K562 (cell line): ENCODE results near the gene RBM34. TPM values are rescaled to one million over a fixed set of nuclear protein-coding genes. Genes with fewer than 3 reads are reported as not detected.

Experiments
- BACH1 ChIP-seq: fragments of 200-800 bp; sonication (Bioruptor generic); IDR thresholded peaks from 2 replicates; pipeline ENCODE4 v1.6.1; 2016; ENCODE audit warnings: missing genetic modification characterization, missing compliant biosample characterization
- CCAR2 ChIP-seq: fragments of 200-400 bp; formaldehyde crosslinking; IDR thresholded peaks from 2 replicates; pipeline ENCODE4 v1.6.1; 2017; ENCODE audit warnings: mild to moderate bottlenecking, low read depth, low read length
- DACH1 ChIP-seq: fragments of 450-650 bp; IDR thresholded peaks from 2 replicates; pipeline ENCODE4 v1.6.1; 2018; ENCODE audit not compliant: partially characterized antibody
- FOXP1 ChIP-seq: sonication (generic); formaldehyde crosslinking; IDR thresholded peaks from 2 replicates; pipeline ENCODE4 v1.8.0; 2022; ENCODE audit warnings: mild to moderate bottlenecking, missing genetic modification reagents
- GATAD2A ChIP-seq: fragments of 450-650 bp; IDR thresholded peaks from 2 replicates; pipeline ENCODE4 v1.6.1; 2017
- GTF2E2 ChIP-seq: fragments of 200-800 bp; sonication (Bioruptor generic); IDR thresholded peaks from 2 replicates; pipeline ENCODE4 v1.6.1; 2016; ENCODE audit warnings: missing genetic modification characterization, missing compliant biosample characterization
- HDAC6 ChIP-seq: IDR thresholded peaks from 2 replicates; pipeline ENCODE4 v1.6.1; 2012; ENCODE audit warnings: low read depth, mild to moderate bottlenecking, control low read depth, inconsistent platforms, low read length, moderate library complexity
- KLF13 ChIP-seq: fragments of 450-650 bp; IDR thresholded peaks from 2 replicates; pipeline ENCODE4 v1.6.1; 2016; ENCODE audit warnings: missing genetic modification characterization, low read depth, mild to moderate bottlenecking, missing compliant biosample characterization, moderate library complexity, borderline replicate concordance
- LEF1 ChIP-seq: fragments of 450-650 bp; IDR thresholded peaks from 2 replicates; pipeline ENCODE4 v1.6.1; 2016; ENCODE audit warnings: mild to moderate bottlenecking
- MAZ ChIP-seq, 2 experiments: fragments of 450-650 bp in 1 of 2; sonication (generic) in 1 of 2; formaldehyde crosslinking; IDR thresholded peaks in 1 of 2; conservative IDR thresholded peaks in 1 of 2; 2 replicates each; pipeline versions ENCODE4 v1.4.0 to v1.5.0; 2020; ENCODE audit warnings: mild to moderate bottlenecking in 1 of 2, missing genetic modification reagents in 1 of 2
- MEIS2 ChIP-seq: fragments of 450-650 bp; IDR thresholded peaks from 2 replicates; pipeline ENCODE4 v1.6.1; 2014; ENCODE audit warnings: mild to moderate bottlenecking; ENCODE audit not compliant: partially characterized antibody
- NR3C1 ChIP-seq: sonication (generic); formaldehyde crosslinking; IDR thresholded peaks from 2 replicates; pipeline ENCODE4 v1.8.1; 2022; ENCODE audit warnings: missing genetic modification reagents
- NUFIP1 ChIP-seq: fragments of 450-650 bp; IDR thresholded peaks from 2 replicates; pipeline ENCODE4 v1.6.1; 2018; ENCODE audit not compliant: partially characterized antibody
- PHB ChIP-seq: fragments of 250-450 bp; sonication (Bioruptor Pico); IDR thresholded peaks from 2 replicates; pipeline ENCODE4 v1.5.0; 2021
- POLR2G ChIP-seq: fragments of 200-400 bp; formaldehyde crosslinking; IDR thresholded peaks from 2 replicates; pipeline ENCODE4 v1.6.1; 2017; ENCODE audit warnings: low read depth, mild to moderate bottlenecking, antibody characterized with exemption, low read length, moderate library complexity
- POLR2H ChIP-seq: IDR thresholded peaks from 2 replicates; pipeline ENCODE4 v1.6.1; 2016; ENCODE audit warnings: missing genetic modification characterization, low read depth, mild to moderate bottlenecking, control low read depth, missing compliant biosample characterization, moderate library complexity
- PTTG1 ChIP-seq: fragments of 450-650 bp; IDR thresholded peaks from 2 replicates; pipeline ENCODE4 v1.6.1; 2016; ENCODE audit warnings: low read depth, mild to moderate bottlenecking, missing genetic modification characterization, missing compliant biosample characterization
- RUNX1 ChIP-seq: sonication (generic); IDR thresholded peaks from 2 replicates; pipeline ENCODE4 v1.6.1; 2016; ENCODE audit warnings: antibody characterized with exemption, low read depth
- TRIM25 ChIP-seq: fragments of 450-650 bp; IDR thresholded peaks from 2 replicates; pipeline ENCODE4 v1.7.0; 2016; ENCODE audit warnings: borderline replicate concordance
- U2AF1 ChIP-seq: fragments of 200-400 bp; formaldehyde crosslinking; optimal IDR thresholded peaks from 2 replicates; pipeline ENCODE3; 2017; ENCODE audit warnings: mild to moderate bottlenecking, low read depth, low read length, moderate library complexity
- ZNF217 ChIP-seq: sonication (generic); formaldehyde crosslinking; IDR thresholded peaks from 2 replicates; pipeline ENCODE4 v1.8.0; 2022; ENCODE audit warnings: mild to moderate bottlenecking, missing genetic modification reagents
- ZNF398 ChIP-seq: fragments of 250-450 bp; sonication (Bioruptor Pico); IDR thresholded peaks from 2 replicates; pipeline ENCODE4 v1.8.0; 2021; ENCODE audit warnings: moderate library complexity, mild to moderate bottlenecking, inconsistent platforms
- ZNF512 ChIP-seq: IDR thresholded peaks from 2 replicates; pipeline ENCODE4 v1.6.1; 2016; ENCODE audit warnings: missing genetic modification characterization, missing compliant biosample characterization
- ZNF699 ChIP-seq: fragments of 250-450 bp; sonication (Bioruptor Pico); IDR thresholded peaks from 2 replicates; pipeline ENCODE4 v1.8.0; 2021; ENCODE audit warnings: mild to moderate bottlenecking, moderate library complexity; ENCODE audit not compliant: insufficient replicate concordance
- ZSCAN29 ChIP-seq: fragments of 450-650 bp; IDR thresholded peaks from 2 replicates; pipeline ENCODE4 v1.6.1; 2017
- polyA plus RNA-seq, 8 experiments: library from polyadenylated mRNA; depleted of rRNA in 4 of 8; stranded (reverse) in 5 of 8; unstranded in 3 of 8; fragments of >200 nt; fragmentation: Nextera tagmentation in 2 of 8; fragmentation: Illumina TruSeq in 1 of 8; extraction: Ambion mirVana in 2 of 8; extraction: Trizol in 1 of 8; gene quantifications; 2 replicates each; pipeline versions ENCODE4 v1.2.1 to v1.2.3, GENCODE V29; 2011 to 2014; ENCODE audit warnings: inconsistent platforms in 1 of 8, missing spikeins in 1 of 8
- total RNA-seq, 7 experiments: library from RNA; depleted of rRNA in 6 of 7; stranded (reverse); fragments of >200 nt in 6 of 7; fragmentation: Illumina TruSeq in 2 of 7; extraction: Trizol in 2 of 7; gene quantifications; 2 replicates each; pipeline versions ENCODE4 v1.2.1 to v1.2.3, GENCODE V29; 2011 to 2021; ENCODE audit warnings: low replicate concordance in 1 of 7

The RBM34 gene
- total and polyA plus RNA-seq, 9 of the 15 experiments (the other 6 are each of a cell fraction or from before 2014, with no cell fraction given) = 64.0 to 178 (median 124) TPM

GRCh38 chr1:235090406-235091069 lies 70.5 kb downstream of the RBM34 start (continued):
- TF ChIP-seq CCAR2 (no peak), MAZ (CRISPR knock-in tag; conservative IDR thresholded peaks at IDR 0.05 in 1 of 2, IDR thresholded peaks at IDR 0.05 in 1 of 2) (no peak; a peak in 1 of 4 replicates), LEF1 (peak; percentile 80; the same call in 1 of the 2 replicates), FOXP1 (CRISPR knock-in tag) (peak; percentile 59; the same call in 1 of the 2 replicates), BACH1 (tag) (0 out of 2 replicates have a peak, but pooled peaks have one; percentile 43), GATAD2A (0 out of 2 replicates have a peak, but pooled peaks have one; percentile 24), POLR2H (tag) (no peak), DACH1 (no peak), ZNF217 (no peak), RUNX1 (no peak), HDAC6 (no peak), U2AF1 (no peak), MEIS2 (peak; percentile 100), ZNF512 (no peak), ZNF398 (CRISPR knock-in tag) (no peak), POLR2G (no peak), PTTG1 (tag) (no peak), ZSCAN29 (no peak), NUFIP1 (no peak), TRIM25 (no peak), NR3C1 (CRISPR knock-in tag) (no peak), ZNF699 (CRISPR knock-in tag) (no peak), PHB (CRISPR knock-in tag) (no peak), GTF2E2 (tag) (no peak), KLF13 (tag) (no peak)
